T-helper 1 cell treated with Interleukin-12 subunit alpha and Interleukin-12 subunit beta and Interleukin-4 antibody, amounts not matched to agents 30 ng/mL and 1 ng/mL, for 36 hours (primary cell): ENCODE data around the gene SLC22A23. TPM values are rescaled to one million over a fixed set of nuclear protein-coding genes. Genes with fewer than 3 reads are reported as not detected.

Source experiments
- intact Hi-C: fragments of 100-400 bp; cut with micrococcal nuclease; formaldehyde crosslinking; loops from one replicate; pipeline ENCODE4 v1.15.1; 2024
- total RNA-seq: library from RNA; stranded (reverse); gene quantifications from 2 replicates; pipeline ENCODE4 v1.2.3, GENCODE V29; 2022

The SLC22A23 gene
- total RNA-seq, 1 donor from 2014 or later = 0.42 TPM

DNA sequence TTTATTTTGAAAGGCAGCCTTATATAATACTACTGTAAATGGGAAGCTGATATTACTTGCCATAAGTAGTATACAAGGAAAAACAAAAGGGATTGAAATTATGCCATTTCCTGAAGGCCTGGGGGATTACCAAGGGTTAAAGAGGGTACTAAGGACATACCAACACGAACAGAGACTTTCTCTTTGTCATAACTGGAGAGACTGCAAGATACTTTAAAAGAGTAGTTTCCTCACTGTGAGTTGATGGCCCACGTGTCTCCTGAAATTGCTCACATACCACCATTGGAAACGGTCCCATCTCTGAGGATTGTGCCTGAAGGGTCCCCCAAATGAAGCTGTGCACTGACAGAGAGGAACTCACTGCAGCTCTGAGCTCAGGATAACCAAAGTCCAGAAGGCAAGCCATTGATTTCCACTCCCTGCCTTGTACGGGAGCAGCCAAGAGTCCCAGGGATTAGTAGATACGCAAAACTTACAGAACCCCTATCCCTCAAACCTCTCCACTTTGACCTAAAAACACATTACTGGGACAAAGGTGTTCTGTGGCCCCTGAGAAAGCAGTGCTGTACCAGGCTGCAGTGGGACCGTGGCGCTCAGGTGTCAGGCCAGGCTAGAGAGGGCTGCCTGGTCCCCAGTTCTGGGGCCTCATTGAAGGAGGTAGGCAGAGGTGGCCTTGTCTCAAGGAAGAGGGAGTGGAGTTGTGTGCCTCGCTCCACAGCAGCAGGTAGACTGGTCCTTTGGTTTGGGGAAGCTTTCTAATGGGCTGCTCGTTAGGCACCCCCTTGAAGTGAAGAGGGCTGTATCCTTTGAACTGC, 182.9 kb downstream of the SLC22A23 start:
- intact Hi-C loops = no loop called here

DNA sequence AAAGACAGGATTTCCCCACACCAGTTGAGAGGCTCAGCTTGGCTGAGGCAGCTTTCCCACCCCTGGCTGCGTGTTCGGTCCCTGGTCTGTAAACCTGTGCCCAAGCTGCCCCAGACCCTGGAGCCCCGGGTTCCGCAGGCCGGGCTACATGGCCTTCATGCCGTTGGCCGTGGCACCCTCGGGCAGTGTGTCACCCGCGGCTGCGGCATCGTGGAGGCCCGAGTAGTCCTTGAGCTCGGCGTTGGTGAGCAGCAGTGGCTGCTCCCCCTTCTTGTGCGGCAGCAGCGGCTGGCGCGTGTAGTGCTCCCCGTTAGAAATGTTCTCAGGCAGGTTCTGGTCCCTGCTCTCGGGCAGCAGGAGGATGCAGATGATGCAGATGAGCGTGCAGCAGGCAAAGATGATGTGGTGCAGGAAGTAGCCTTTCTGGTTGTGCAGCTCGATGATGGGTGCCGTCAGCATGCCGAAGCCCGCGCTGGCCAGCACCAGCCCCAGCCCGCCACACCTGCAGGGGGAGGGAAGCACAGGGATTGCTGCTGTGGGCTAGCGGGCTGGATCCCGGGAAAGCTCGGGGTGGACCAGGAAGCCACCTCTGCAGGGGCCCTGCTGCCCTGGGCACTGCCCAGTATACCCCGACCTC, 183.8 kb downstream of the SLC22A23 start:
- intact Hi-C loops = no loop called here

DNA sequence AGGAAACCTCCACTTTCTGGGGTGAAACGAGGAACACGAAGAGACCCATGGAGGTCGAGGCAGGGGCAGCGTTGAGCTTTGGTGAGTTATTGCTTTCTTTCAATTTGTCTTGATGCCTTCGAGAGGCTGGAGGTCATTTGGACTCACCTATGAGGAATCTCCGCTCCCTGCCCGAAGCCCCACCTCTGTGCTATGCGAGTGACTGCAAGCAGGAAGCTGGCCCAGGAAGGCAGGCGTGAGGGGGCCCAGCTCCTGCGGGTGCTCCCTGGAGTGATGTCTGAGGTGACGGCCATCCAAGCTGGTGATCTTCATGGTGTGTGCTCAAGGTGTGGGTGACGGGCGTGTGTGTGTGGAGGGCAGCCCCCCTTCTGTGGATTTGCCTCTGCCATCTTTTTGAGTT, 185.1 kb downstream of the SLC22A23 start:
- intact Hi-C loops = no loop called here

DNA sequence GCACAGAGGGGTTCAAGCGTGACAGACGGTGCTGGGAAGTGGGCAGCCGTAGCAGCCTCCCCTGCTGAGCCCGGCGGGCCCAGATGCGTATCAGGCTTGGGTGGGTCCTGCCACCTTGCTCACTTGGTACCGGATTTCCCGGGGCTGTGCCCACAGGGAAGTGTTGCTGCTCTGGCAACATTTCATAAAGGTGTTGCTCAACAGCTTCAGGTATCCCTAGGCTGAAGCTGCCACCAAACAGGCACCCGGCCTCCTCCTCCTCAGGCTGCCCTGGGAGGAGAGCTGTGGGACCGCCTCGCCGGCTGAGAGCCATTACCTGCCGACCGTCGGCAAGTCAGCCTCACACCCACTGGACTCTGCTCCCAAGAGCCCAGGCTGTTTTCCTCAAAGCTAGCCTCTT, 186.6 kb downstream of the SLC22A23 start:
- intact Hi-C loops = no loop called here

DNA sequence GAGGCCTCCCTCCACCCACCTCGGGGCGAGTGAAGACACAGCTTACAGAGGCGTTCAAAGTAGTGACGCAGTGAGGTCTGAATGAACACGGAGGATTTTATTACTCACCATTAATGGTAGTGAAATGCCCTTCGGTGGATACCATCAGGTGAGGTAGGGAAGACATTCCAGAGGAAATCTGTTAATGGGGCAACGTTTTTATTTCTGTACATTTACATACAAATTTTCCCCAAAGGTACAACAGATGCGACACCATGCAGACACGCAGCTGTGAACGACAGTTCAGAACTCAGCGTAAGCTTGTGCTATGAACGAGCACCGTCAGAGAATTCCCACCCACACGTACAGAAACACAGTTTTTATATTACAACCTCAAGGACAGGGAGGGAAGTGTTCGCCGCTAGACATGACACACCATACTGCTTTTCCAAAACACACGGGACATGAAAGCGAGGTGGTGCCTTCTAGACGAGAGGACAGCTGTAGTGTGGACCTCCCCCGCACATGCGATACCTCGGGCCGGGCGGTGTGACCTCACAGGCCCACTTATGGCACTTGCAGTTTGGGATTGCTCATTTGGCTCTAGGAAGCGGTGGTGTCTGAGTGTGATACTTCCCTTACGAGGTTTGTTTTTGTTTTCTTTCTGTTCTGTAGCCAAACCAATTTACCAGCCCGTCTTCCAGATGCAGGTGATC, 187.4 kb downstream of the SLC22A23 start:
- intact Hi-C loops = no loop called here

DNA sequence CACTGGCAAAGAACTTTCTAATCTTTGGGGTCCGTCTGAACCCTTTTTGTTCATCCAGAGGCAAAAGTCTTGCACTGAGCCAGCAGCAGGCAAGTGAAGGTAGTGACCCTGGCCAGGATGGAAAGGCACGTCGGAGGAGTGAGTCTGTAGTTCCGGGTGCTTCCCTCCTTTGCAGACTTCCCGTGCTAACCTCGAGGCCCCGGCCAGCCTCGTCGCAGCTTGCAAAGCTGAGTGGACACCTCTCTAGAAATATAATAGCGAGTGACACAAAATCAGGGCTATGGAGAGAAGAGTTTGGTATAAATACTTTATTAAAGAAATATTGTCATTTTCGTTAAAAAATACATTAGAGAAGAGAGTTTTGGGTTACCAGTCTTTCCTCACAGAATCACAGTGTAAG, 188.2 kb downstream of the SLC22A23 start:
- intact Hi-C loops = no loop called here

DNA sequence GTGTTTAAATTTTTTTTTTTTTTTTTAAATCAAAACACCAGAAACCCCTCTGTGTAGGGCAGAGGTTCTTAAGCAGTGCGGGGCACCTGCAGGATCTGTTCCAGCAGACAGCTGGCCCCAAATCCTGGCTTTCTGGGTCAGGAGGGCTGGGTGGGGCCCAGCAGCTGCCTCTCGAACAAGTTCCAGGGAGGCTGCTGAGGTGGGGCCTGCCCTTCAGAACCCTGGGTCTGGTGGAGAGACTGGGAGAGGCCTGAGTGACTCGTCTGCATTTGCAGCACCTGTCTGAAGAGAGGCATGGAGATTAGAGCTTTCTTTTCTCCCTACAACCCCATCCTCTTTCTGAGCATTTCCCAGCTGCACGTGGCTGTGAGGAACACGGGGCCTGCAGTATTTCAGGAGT, 189.7 kb downstream of the SLC22A23 start:
- intact Hi-C loops = no loop called here

DNA sequence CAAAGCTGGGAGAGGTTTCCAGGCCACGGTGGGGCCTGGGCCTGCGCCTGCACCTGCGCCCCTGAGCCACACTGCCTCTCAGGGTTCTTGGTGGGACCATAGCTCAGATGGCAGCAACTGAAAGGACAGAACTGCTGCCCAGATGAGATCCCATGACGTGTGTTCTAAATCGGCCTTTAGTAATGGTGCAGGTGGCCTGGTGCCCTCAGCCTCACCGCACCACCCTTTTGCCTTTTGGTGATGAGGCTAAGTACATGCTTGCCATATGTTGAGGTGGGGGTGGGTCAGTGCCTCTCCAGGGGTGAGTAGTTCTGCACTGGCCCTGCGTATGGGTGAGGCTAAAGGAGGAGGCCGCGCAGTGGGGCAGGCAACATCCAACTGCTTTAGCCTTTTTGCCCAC, 190.7 kb downstream of the SLC22A23 start:
- intact Hi-C loops = no loop called here

DNA sequence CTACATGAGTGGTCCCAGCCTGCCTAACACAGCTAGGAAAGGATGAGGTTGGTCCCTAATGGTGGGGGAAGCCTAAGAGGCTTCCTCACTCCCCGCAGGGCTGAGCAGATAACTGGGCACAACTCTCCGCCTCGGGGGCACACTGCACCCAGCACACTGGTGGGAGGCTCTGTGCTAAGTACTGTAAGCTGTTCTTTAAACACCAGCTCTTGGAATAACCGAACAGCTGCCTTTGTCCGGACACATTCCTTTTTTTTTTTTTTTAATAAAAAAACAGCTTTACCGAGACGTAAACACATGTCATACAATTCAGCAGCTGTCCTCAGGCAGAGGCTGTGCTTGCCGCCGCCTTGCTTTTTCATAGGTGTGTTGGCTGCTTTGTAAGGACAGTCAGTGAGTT, 191.2 kb downstream of the SLC22A23 start:
- intact Hi-C loops = no loop called here

DNA sequence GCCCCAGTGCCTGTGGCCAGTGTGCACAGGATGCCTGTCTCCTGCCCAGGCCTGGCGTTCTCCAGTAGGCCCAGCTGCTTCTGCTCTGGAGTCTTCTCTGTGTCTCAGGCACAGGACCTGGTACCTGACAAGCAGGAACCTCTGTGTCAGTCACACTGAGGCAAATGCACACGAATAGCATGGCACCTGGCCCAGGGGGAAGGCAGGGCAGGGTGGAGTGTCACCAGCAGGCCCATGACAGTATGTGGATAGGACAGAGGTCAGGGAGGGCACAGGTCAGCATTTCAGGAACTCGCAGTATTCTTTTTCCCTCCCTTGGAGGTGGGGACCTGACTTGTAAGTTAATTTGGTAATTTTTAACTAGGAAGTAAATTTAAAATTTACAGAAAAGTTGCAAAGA, 192.5 kb downstream of the SLC22A23 start:
- intact Hi-C loops = no loop called here

DNA sequence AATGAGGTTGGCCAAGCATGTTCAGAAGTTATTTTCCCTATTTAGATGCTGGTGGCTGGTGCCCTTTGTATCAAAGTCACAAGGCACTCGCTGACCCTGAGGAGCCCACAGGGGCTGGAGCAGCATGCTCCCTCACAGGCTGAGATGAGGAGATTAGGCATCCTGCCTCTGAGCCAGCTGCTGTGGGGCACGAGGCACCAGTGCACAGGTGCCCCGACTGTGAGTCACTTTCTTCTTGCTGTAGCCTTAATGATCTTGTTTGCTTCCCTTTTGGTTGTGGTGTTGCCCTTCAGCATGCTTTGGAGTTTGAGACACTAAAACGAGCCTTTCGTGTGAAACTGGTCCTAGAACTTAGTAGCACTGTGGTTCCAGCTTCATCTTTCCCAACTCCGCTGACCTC, 193.8 kb downstream of the SLC22A23 start:
- intact Hi-C loops = no loop called here

DNA sequence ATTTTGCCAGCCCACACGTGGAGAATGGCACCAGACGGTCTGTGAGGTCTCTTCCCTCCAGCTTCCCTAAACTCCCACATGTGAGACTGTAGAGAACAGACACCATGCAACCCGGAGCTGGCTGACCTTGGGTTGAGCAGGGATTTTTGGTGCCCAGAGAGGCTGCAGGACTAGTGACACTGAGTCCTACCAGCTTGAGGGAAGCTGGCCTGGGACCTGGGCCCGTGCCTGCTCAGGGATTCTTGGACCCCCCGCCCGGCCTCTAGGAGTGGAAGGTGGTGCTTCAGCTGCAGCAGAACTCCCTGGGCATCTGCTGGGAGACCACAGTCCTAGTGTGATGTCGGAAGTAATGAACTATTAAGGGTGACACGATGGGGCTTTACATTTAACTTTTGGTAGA, 194.9 kb downstream of the SLC22A23 start:
- intact Hi-C loops = no loop called here

DNA sequence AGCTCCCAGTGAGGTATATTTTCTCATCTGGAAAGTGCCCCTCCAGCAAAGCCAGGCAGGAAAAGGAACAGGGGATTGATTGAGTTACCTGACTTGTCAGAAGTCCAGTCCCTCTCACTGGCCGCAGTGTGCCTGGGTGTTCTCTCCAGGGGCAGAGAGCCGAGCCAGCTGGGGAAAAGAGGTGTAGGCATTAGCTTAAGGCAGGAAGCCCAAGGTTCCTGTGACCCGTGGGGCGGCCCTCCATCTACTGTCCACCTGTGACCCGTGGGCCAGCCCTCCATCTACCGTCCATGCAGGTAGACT, 195.4 kb downstream of the SLC22A23 start:
- intact Hi-C loops = no loop called here

DNA sequence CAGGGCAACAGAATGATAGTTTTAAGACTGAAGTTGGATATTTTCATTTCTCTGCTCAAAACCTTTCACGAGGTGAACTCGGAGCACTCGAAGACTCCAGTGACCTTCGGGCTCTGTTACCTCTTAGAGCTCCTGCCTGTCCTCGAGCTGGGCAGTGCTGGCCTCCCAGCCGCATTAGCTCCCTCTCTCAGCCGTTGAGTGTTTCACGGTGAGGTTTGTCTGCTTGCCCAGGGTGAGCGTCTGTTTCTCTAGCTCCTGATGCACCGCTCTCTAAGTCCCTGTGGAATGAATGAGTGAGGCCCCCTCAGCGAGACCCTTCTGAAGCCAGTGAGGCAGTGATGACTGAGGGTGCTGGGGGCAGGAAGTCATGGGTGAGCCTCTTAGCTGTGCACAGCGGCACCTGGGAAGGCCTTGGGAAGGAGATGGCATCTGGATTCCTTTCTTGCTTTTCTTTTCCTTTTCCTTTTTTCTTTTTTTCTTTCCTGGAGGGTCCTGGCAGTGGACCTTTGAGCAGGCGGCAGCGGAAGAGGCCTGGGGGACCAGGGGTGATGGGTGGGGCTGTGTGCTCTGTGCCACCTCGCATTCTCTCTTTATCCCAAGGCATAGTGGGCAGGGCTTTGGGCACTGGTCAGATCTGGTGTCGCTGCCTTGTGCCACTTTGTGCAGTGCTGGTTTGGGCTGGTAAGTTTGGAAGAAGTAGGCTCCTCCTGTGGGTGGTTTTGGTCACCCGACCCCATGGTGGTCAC, 195.9 kb downstream of the SLC22A23 start:
- intact Hi-C loops = no loop called here

DNA sequence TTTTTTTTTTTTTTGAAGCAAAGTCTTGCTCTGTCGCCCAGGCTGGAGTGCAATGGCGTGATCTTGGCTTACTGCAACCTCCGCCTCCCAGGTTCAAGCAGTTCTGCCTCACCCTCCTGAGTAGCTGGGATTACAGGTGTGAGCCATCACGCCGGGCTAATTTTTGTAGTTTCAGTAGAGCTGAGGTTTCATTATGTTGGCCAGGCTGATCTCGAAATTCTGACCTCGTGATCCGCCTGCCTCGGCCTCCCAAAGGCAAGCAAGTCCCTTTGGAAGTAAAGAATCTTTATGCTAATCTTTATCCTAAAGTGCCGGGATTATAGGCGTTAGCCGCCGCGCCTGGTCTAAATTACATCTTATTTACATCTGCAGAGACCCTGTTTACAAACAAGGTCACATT, 196.6 kb downstream of the SLC22A23 start:
- intact Hi-C loops = no loop called here

DNA sequence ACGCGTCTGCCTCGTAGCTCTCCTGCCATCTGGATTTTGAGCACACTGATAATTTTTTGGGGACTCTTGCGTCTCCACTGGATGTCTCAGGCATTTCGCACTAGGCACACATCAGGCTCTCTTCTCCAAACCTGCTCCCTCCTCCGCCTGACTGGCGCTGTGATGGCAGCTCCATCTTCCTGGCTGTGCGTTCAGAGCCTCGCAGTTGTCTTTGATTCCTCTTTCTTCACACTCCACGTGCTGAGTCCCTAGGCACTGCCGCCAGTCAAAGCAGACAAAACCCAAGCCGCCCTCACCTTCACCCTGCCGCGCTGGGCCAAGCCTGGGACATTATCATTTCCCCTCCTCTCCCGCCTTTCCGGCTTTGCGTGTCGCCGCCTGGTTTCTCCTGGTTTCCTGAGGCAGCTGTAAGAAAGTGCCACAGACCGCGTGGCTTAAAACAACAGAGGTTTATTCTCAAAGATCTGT, 197.3 kb downstream of the SLC22A23 start:
- intact Hi-C loops = loop anchor here (1.0 to 5.0 kb wide), 6 partner anchors 20 to 1743 kb away; partner anchors contain the start of genes FAM50B, RPP40, TUBB2A and WRNIP1

DNA sequence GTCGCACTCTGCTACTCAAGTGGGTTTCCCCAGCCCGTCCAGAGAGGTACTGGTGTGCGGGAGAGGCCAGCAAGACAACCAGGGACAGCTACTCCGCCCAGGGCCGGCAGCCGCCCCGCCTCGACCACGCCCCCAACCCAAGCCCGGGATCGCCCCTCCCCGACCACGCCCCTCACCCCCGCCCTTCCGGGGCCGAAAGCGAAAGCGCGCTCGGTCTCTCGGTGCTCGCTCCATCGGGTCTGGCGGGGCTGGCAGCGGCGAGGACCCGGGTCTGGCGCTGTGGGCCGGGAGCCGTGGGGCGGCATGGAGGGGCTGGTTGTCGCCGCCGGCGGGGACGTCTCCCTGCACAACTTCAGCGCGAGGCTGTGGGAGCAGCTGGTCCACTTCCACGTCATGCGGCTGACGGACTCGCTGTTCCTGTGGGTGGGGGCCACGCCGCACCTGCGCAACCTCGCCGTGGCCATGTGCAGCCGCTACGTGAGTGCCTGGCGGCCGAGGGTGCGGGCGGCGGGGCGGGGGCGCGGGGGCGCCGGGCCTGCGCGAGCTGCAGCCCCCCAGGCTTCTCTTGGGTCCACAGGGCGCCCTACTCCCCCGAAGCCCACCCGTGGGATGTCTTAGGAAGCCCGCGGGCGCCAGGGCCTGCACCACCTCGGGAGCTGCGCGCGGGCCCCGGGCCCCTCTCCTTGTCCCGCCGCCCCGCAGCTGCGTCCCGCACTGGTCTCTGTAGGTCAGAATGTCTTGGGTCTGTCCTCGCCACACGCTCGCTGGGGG, 197.9 kb downstream of the SLC22A23 start, which contains the start of gene PSMG4:
Gene PSMG4, plus strand, starts transcription at position 228 of the 771 bp plus-strand sequence. Its CDS starts 76 bp downstream, at position 304.
- intact Hi-C loops = loop anchor here (1.0 to 5.0 kb wide), 13 partner anchors 20 to 1743 kb away; partner anchors contain the start of genes BPHL, FAM50B, NQO2 and RPP40

DNA sequence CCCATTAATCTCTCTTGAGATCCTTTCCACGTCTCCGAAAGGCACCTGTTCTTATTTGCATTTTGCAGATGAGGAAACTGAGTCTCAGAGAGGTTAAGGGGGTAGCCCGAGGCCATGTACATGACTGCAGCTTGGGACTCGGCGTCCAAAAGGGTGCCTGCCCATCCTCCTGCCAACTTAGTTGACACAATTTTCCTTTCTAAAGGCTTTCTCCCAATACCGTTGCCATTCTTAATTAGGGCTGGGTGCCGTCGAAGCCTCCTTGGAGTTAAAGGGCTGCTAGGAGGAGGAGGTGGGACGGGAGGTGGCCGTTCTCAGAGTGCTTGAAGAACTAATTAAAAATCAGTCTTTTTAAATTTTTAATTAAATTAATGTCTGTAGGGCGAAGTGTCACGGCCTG, 198.6 kb downstream of the SLC22A23 start:
- intact Hi-C loops = loop anchor here (1.0 to 5.0 kb wide), 8 partner anchors 49 to 1744 kb away; partner anchors contain the start of genes BPHL, NQO2 and RPP40

DNA sequence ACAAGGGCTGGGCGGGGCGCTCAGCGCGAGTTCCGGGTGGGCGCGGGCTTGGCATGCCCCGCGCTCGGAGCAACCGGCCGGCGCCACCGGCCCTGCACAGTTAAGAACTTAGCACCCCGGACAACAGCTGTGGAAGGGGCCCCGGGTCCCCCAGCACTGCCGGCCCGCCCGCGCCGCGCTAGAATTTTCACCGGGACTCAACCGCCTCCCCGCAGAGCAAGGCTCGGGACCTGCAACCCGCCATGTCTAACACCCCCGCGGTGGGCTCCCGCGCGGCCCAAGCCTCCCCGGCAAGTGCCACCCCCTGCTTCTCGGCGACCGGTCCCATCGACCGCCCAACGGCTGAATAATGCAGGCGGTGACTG, 203.3 kb downstream of the SLC22A23 start:
- intact Hi-C loops = no loop called here

DNA sequence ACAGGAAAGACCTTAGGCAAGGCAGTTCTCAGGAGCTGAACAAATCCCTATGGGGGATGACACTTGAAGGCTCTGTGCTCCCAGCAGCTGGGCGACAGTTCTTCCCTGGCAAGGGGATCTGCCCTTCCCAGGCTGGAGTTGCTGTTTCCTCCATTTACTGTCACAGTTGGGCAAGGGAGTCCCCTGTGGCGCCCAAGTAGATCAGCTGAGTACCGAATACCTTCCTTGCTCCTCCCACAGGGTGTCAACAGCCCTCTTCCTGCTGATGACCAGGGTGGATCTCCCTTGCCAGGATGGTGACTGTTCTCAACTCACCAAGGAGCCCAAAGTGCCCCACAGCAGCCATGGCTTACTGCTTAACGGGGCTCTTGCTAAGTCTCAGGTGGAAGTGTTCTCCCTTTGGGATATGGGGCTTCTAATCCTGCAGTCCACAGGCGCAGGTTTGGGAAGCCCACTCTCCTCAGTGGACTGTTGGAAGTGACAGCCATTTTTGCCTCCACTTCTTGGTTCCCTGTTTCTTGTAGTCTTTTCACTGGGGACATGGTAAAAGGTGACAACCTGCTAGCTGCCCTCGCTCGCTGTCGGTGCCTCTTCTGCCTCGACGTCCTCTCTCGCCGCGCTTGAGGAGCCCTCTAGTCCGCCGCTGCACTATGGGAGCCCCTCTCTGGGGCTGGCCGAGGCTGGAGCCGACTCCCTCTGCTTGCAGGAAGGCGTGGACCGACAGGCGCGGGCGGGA, 203.8 kb downstream of the SLC22A23 start:
- intact Hi-C loops = no loop called here
